Gastroesophageal sphincter (tissue), 3 donors: ENCODE results near the gene SOCS2.

ENCODE experiments used
- CTCF ChIP-seq, 4 experiments: fragments of 200-600 bp in 2 of 4; fragments of 450-650 bp in 2 of 4; sonication (generic) in 1 of 4; IDR thresholded peaks; one replicate each; pipeline ENCODE4 v1.5.1; 2017 to 2019; ENCODE audit warnings: antibody characterized with exemption in 4 of 4, mild to moderate bottlenecking in 2 of 4, moderate library complexity in 2 of 4
- EP300 ChIP-seq: sonication (generic); formaldehyde crosslinking; IDR thresholded peaks from one replicate; pipeline ENCODE4 v1.6.1; 2017; ENCODE audit warnings: antibody characterized with exemption, mild to moderate bottlenecking
- POLR2A ChIP-seq, 2 donors: fragments of 450-650 bp; IDR thresholded peaks; one replicate each; pipeline ENCODE4 v1.6.1; 2017; ENCODE audit warnings: antibody characterized with exemption in 2 of 2, mild to moderate bottlenecking in 2 of 2, moderate library complexity in 1 of 2

- TF ChIP-seq EP300 (no peak), CTCF (IDR thresholded peaks at IDR 0.05) (no peak), POLR2A (IDR thresholded peaks at IDR 0.05) (no peak)
These were observed 53.7 kb downstream of the SOCS2 start for GRCh38 chr12:93626160-93626559.
